SJSA1 (cell line): ENCODE results near the gene EBF3. TPM values are rescaled to one million over a fixed set of nuclear protein-coding genes. Genes with fewer than 3 reads are reported as not detected.

ENCODE experiments used
- DNase-seq, 2 experiments: peaks; one replicate each; pipeline ENCODE4 v3.0.0-alpha.2; 2015 to 2020; ENCODE audit warnings: low spot score in 2 of 2, low read depth in 1 of 2
- H3K27ac ChIP-seq: fragments of 250-450 bp; sonication (Bioruptor Pico); 2 replicates; pipeline ENCODE4 v1.5.1; 2020; ENCODE audit warnings: mild to moderate bottlenecking, moderate library complexity
- H3K27me3 ChIP-seq: fragments of 250-450 bp; sonication (Bioruptor Pico); replicated peaks from 2 replicates; pipeline ENCODE4 v1.5.1; 2020; ENCODE audit warnings: mild to moderate bottlenecking, moderate library complexity
- H3K36me3 ChIP-seq: fragments of 250-450 bp; sonication (Bioruptor Pico); 2 replicates; pipeline ENCODE4 v1.5.1; 2020; ENCODE audit warnings: mild to moderate bottlenecking
- H3K4me1 ChIP-seq: fragments of 250-450 bp; sonication (Bioruptor Pico); replicated peaks from 2 replicates; pipeline ENCODE4 v1.6.1; 2021; ENCODE audit warnings: mild to moderate bottlenecking
- H3K4me3 ChIP-seq: fragments of 250-450 bp; sonication (Bioruptor Pico); 2 replicates; pipeline ENCODE4 v1.5.1; 2020; ENCODE audit warnings: mild to moderate bottlenecking
- H3K9me3 ChIP-seq: fragments of 250-450 bp; sonication (Bioruptor Pico); replicated peaks from 2 replicates; pipeline ENCODE4 v1.5.1; 2020; ENCODE audit warnings: mild to moderate bottlenecking
- total RNA-seq: library from RNA; depleted of rRNA; stranded (reverse); fragments of >200 nt; shearing (Covaris generic); gene quantifications from 2 replicates; pipeline ENCODE4 v1.2.3, GENCODE V29; 2014

The EBF3 gene
- total RNA-seq, 1 experiment from 2014 or later = not detected

- Histone ChIP-seq H3K27ac (no peak overlapping the region), H3K9me3 (no peaks in the 10 kb centered on the region), H3K36me3 (no peaks in the 10 kb centered on the region), H3K4me3 (no peak overlapping the region), H3K4me1 (no peaks in the 10 kb centered on the region), H3K27me3 (no peaks in the 10 kb centered on the region)
- no peak for DNase-seq
These were observed 18.8 kb upstream of the EBF3 start for GRCh38 chr10:129982825-129983224.

DNA sequence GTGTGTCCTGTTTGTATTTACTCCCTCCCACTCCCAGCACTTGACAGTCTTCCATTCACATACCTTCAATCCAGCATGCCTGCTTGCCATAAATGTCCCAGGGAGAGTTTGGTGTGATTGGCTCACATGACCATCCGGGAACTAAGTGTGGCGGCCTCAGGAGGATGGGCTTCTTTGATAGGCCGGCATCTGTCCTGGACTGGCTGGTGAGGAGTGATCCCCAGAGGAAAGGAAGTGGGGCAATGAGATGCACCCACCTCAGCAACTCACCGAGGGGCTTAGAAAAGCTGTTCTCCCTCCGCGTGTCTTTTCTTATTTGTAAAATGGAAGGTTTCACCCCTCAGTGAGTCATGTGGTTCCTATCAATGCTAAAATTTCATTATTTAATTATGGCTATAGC lies 14.9 kb upstream of the EBF3 start:
- Histone ChIP-seq H3K9me3 (no peaks in the 10 kb centered on the region), H3K4me1 (no peaks in the 10 kb centered on the region), H3K4me3 (no peak overlapping the region), H3K36me3 (no peaks in the 10 kb centered on the region), H3K27me3 (no peaks in the 10 kb centered on the region), H3K27ac (no peak overlapping the region)
- DNase-seq = no peak

DNA sequence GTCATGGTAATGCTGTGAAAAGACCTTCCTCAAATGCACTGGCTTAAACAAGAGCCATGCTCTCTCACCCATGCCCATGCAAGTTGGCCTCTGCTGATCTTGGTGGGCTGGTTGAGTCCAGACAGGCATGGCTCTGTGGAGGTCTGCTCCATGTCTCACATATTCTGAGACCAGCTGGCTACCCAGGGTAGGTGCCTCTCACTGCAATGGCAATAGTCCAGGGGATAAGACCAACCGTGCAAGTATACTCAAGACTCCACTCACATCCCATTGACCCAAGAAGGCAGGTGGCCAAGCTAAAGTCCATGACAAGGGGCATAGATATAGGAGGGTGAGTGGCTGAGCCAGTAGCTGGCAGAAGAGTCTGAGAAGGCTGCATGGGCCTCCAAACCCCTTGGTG lies 14.2 kb upstream of the EBF3 start:
- Histone ChIP-seq H3K4me3 (no peak overlapping the region), H3K27ac (no peak overlapping the region), H3K4me1 (no peaks in the 10 kb centered on the region), H3K36me3 (no peaks in the 10 kb centered on the region), H3K27me3 (no peaks in the 10 kb centered on the region), H3K9me3 (no peaks in the 10 kb centered on the region)
- no peak for DNase-seq

DNA sequence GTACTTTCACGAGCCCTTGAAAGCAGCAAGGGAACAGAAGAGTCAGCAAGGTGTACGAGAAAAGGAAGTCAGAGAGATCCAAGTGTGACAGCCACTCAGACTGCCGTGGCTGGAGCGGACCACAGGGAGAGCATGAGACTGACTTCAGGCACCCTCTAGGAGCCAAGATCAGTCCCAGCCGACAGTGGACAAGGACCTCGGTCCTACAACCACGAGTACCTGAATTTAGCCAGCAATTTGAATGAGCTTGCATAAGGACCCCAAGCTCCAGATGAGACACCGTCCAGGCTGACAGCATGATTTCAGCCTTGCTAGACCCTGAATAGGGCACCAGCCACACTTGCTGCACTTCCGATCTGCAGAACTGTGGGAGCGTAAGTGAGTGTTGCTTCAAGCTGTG lies 13.7 kb upstream of the EBF3 start:
- Histone ChIP-seq H3K27ac (no peak overlapping the region), H3K36me3 (no peaks in the 10 kb centered on the region), H3K27me3 (no peaks in the 10 kb centered on the region), H3K4me1 (no peaks in the 10 kb centered on the region), H3K9me3 (no peaks in the 10 kb centered on the region), H3K4me3 (no peak overlapping the region)
- no peak for DNase-seq

GRCh38 chr10:129973674-129974059 lies 9.6 kb upstream of the EBF3 start:
- no peaks in the 10 kb centered on the region for H3K36me3 ChIP-seq
- H3K4me1 ChIP-seq = no peaks in the 10 kb centered on the region
- H3K9me3 ChIP-seq = peaks cover 13% of the 10 kb centered on the region
- H3K4me3 ChIP-seq = no peak overlapping the region
- H3K27me3 ChIP-seq = peaks cover 3% of the 10 kb centered on the region
- no peak for DNase-seq
- no peak overlapping the region for H3K27ac ChIP-seq

GRCh38 chr10:129972966-129973673 lies 9.0 kb upstream of the EBF3 start:
- Histone ChIP-seq H3K4me1 (no peaks in the 10 kb centered on the region), H3K27me3 (peaks cover 3% of the 10 kb centered on the region), H3K4me3 (no peak overlapping the region), H3K9me3 (peaks cover 17% of the 10 kb centered on the region), H3K36me3 (no peaks in the 10 kb centered on the region), H3K27ac (no peak overlapping the region)
- DNase-seq = no peak

GRCh38 chr10:129972145-129972965 lies 8.3 kb upstream of the EBF3 start:
- no peak overlapping the region for H3K4me3 ChIP-seq
- peaks cover 3% of the 10 kb centered on the region for H3K27me3 ChIP-seq
- no peaks in the 10 kb centered on the region for H3K4me1 ChIP-seq
- DNase-seq = no peak
- H3K36me3 ChIP-seq = no peaks in the 10 kb centered on the region
- peaks cover 19% of the 10 kb centered on the region for H3K9me3 ChIP-seq
- H3K27ac ChIP-seq = no peak overlapping the region

- Histone ChIP-seq H3K4me3 (no peak overlapping the region), H3K27me3 (peaks cover 3% of the 10 kb centered on the region), H3K9me3 (peaks cover 22% of the 10 kb centered on the region), H3K4me1 (no peaks in the 10 kb centered on the region), H3K27ac (no peak overlapping the region), H3K36me3 (no peaks in the 10 kb centered on the region)
- no peak for DNase-seq
These were observed 7.5 kb upstream of the EBF3 start for GRCh38 chr10:129971381-129972144.

DNA sequence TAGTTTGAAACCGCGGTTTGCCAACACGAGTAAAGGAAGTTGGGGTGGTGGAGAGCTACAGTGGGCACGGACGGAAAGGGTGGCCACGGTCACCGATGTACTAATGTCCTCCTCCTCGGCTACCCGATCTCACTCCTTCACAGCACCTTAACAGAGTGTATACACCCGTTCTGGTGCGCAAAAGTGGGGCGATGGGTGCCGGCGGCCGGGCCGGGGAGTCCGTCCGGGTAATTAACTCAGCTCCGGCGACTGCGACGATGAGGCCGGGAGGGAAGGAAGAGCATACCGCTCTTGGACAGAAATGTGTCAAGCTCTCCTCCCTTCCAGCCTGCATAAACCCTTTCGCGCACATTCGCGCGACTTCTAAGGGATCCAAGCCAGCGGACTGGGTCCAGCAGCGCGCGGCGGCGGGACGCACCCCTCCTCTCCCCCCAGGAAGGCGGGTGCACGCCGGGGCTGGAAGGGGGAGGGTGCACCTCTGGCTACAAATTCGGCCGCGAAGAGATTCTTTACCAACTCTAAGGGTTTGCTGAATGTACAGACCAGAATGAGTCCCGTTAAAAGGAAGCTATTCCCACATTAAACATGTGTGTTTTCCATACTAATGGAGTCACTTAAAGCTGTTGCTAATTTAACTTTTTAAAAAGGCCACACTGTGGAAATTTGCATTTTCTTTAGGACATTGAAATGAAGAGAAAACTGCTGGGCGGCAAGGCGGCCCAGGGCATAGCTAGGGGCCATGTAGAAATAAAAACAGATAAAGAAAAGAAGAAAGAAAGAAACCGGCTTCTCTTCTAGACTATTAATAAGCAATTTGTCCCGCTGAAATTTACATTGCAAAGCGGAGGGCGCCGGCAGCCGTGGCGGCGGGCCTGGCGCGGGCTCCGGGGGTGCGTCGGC lies 6.6 kb upstream of the EBF3 start:
- Histone ChIP-seq H3K9me3 (peaks cover 26% of the 10 kb centered on the region), H3K27me3 (peaks cover 3% of the 10 kb centered on the region), H3K36me3 (no peaks in the 10 kb centered on the region), H3K4me3 (no peak overlapping the region), H3K4me1 (no peaks in the 10 kb centered on the region), H3K27ac (no peak overlapping the region)
- DNase-seq = no peak

GRCh38 chr10:129969911-129970464 lies 5.9 kb upstream of the EBF3 start:
- Histone ChIP-seq H3K9me3 (peaks cover 29% of the 10 kb centered on the region), H3K36me3 (no peaks in the 10 kb centered on the region), H3K27ac (no peak overlapping the region), H3K4me1 (no peaks in the 10 kb centered on the region), H3K27me3 (peaks cover 3% of the 10 kb centered on the region), H3K4me3 (no peak overlapping the region)
- no peak for DNase-seq

- DNase-seq = no peak
- Histone ChIP-seq H3K4me3 (no peak overlapping the region), H3K27me3 (peaks cover 3% of the 10 kb centered on the region)
These were observed 5.3 kb upstream of the EBF3 start for GRCh38 chr10:129969184-129969910.

GRCh38 chr10:129968853-129969183 lies 4.7 kb upstream of the EBF3 start:
- no peak overlapping the region for H3K4me3 ChIP-seq
- DNase-seq = no peak
- no peaks in the 10 kb centered on the region for H3K36me3 ChIP-seq
- no peak overlapping the region for H3K27ac ChIP-seq
- H3K27me3 ChIP-seq = peaks cover 6% of the 10 kb centered on the region
- H3K4me1 ChIP-seq = peaks cover 2% of the 10 kb centered on the region; the same call in 1 of the 2 replicates
- peaks cover 35% of the 10 kb centered on the region for H3K9me3 ChIP-seq

More at GRCh38 chr10:129969184-129969910, 5.3 kb upstream of the EBF3 start:
- Histone ChIP-seq H3K36me3 (no peaks in the 10 kb centered on the region), H3K4me1 (no peaks in the 10 kb centered on the region), H3K27ac (no peak overlapping the region), H3K9me3 (peaks cover 33% of the 10 kb centered on the region)
